ENCODE measurements around the gene EID3. TPM values are rescaled to one million over a fixed set of nuclear protein-coding genes. Genes with fewer than 3 reads are reported as not detected.

The EID3 gene
- total RNA-seq, 1 experiment from 2014 or later = 1.4 TPM

DNA sequence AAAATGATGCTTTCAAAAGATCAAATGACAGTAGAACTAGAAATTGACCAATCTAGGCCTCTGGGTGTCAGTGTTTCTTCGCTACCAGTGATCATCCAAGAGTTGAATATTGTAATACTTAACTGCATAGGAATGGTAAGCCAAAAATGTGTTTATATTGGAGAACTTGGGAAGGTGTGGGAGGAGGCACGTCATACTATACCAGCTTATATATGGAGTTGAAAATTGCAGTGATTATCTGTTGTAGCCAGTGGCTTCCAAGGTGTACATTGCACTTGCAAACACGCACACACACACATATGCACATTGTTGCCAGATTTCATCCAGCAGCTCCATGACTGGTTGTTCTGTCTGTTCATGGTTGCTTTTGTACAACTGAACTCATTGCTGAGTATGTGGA lies 36.1 kb downstream of the EID3 start:
- Histone ChIP-seq H3K79me2 (ENCODE audit: insufficient read depth, low read length) (no peaks in the 10 kb centered on the region), H2AFZ (ENCODE audit: low read length) (no peak overlapping the region), H3K27ac (ENCODE audit: insufficient read length, low read depth, low read length) (no peak overlapping the region), H3K27me3 (ENCODE audit: insufficient read depth, low read length) (no peaks in the 10 kb centered on the region), H2BK15ac (ENCODE audit: low read depth, low read length) (no peak overlapping the region), H3K4me1 (ENCODE audit: insufficient read depth, low read length) (no peaks in the 10 kb centered on the region), H4K5ac (ENCODE audit: insufficient read length, low read depth, low read length) (no peak overlapping the region), H3K18ac (ENCODE audit: insufficient read length, low read depth, low read length) (no peak overlapping the region), H4K20me1 (ENCODE audit: control insufficient read depth, insufficient read depth, insufficient read length) (no peaks in the 10 kb centered on the region), H2BK5ac (ENCODE audit: insufficient read length, low read length) (no peak overlapping the region), H3K4ac (ENCODE audit: low read depth, low read length) (no peak overlapping the region), H3K79me1 (ENCODE audit: insufficient read depth, low read depth, low read length, poor library complexity, severe bottlenecking) (no peaks in the 10 kb centered on the region), H4K91ac (ENCODE audit: insufficient read length, low read depth, low read length) (no peak overlapping the region), H2BK120ac (ENCODE audit: low read depth, low read length, poor library complexity, severe bottlenecking) (no peak overlapping the region), H2AK5ac (ENCODE audit: insufficient read length, low read length) (no peak overlapping the region), H4K8ac (replicated peaks; ENCODE audit: insufficient read length, low read depth, low read length) (no peak overlapping the region), H3K23me2 (ENCODE audit: insufficient read length, low read depth, low read length, poor library complexity, severe bottlenecking) (no peaks in the 10 kb centered on the region), H2BK20ac (ENCODE audit: low read depth, low read length, poor library complexity, severe bottlenecking) (no peak overlapping the region), H3K9ac (ENCODE audit: extremely low read depth, insufficient read length, low read length) (no peak overlapping the region), H3T11ph (ENCODE audit: low read length) (no peak overlapping the region), H3K23ac (ENCODE audit: insufficient read length, low read depth, low read length) (no peak overlapping the region), H2BK12ac (ENCODE audit: insufficient read length, low read depth, low read length) (no peak overlapping the region), H3K14ac (ENCODE audit: insufficient read depth, low read length) (no peak overlapping the region), H3K9me3 (ENCODE audit: control insufficient read depth, low read depth, low read length) (no peaks in the 10 kb centered on the region), H3K56ac (ENCODE audit: insufficient read length, low read depth, low read length) (no peak overlapping the region), H3K4me2 (ENCODE audit: insufficient read depth, insufficient read length, low read length) (no peak overlapping the region)
- no peak overlapping the region for H3K4me3 Mint-ChIP-seq
- peaks cover 4 to 5% of the 10 kb centered on the region in 2 experiments; a peak in 3 of 4 replicates for H3K4me1 Mint-ChIP-seq
- no peak for DNase-seq
- H3K9me3 Mint-ChIP-seq = no peaks in the 10 kb centered on the region
- WGBS (ENCODE audit: extremely low coverage, insufficient read length, low lambda C conversion rate) = no CpG with 5 or more reads among the region's 3 CpGs
- peaks cover 34 to 73% (median 52%) of the 10 kb centered on the region in 3 experiments; a peak in 6 of 7 replicates for H3K36me3 Mint-ChIP-seq (ENCODE audit: insufficient read depth in 1 of 3, low read depth in 3 of 3)
- TF ChIP-seq, protein P1, sequence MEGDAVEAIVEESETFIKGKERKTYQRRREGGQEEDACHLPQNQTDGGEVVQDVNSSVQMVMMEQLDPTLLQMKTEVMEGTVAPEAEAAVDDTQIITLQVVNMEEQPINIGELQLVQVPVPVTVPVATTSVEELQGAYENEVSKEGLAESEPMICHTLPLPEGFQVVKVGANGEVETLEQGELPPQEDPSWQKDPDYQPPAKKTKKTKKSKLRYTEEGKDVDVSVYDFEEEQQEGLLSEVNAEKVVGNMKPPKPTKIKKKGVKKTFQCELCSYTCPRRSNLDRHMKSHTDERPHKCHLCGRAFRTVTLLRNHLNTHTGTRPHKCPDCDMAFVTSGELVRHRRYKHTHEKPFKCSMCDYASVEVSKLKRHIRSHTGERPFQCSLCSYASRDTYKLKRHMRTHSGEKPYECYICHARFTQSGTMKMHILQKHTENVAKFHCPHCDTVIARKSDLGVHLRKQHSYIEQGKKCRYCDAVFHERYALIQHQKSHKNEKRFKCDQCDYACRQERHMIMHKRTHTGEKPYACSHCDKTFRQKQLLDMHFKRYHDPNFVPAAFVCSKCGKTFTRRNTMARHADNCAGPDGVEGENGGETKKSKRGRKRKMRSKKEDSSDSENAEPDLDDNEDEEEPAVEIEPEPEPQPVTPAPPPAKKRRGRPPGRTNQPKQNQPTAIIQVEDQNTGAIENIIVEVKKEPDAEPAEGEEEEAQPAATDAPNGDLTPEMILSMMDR (conservative IDR thresholded peaks at IDR 0.05) = no peak
- H3K27ac Mint-ChIP-seq = no peak overlapping the region
- no peaks in the 10 kb centered on the region for H3K27me3 Mint-ChIP-seq (ENCODE audit: low read depth)

All from H9 (cell line).